HCT116 (cell line): ENCODE measurements around the gene DEPDC5. TPM values are rescaled to one million over a fixed set of nuclear protein-coding genes. Genes with fewer than 3 reads are reported as not detected.
A peak's percentile ranks its signal among the peaks of the same experiment; 100 is the strongest.

Experiments used
- ATAC-seq: fragments of 200-7000 bp; cut with Tn5 transposase; 2 replicates; pipeline ENCODE4 v1.9.1; 2020; ENCODE audit warnings: mild to moderate bottlenecking, moderate library complexity
- BruUV-seq: library from RNA; stranded (reverse); fragments of 400-500 nt; replicated peaks from 2 replicates; lab custom pipeline; 2021; lab: Mats Ljungman, UMichigan
- CTCF ChIA-PET: fragments of 300-600 bp; sonication (Branson Sonifier 250); formaldehyde crosslinking; loops from one replicate; lab custom pipeline; 2021; ENCODE audit warnings: antibody characterized with exemption; lab: Charles Lee
- POLR2A ChIA-PET: fragments of 300-600, 350-600 bp; sonication (Branson Sonifier 250); formaldehyde crosslinking; loops from one replicate; lab custom pipeline; 2021; ENCODE audit warnings: antibody characterized with exemption; lab: Charles Lee
- RAD21 ChIA-PET, 2 experiments: fragments of 300-600 bp; sonication (Branson Sonifier 250); formaldehyde crosslinking; loops; one replicate each; lab custom pipeline; 2023; ENCODE audit warnings: low total read pairs in 2 of 2; ENCODE audit not compliant: uncharacterized antibody in 2 of 2, unreplicated experiment in 2 of 2, low non-redundant PET in 1 of 2; lab: Charles Lee
- DNase-seq: peaks from one replicate; pipeline ENCODE4 v3.0.0-alpha.2; 2010; ENCODE audit warnings: low read depth, low spot score
- H2AFZ ChIP-seq: fragments of 200-600 bp; shearing (Covaris generic), sonication (generic); 2 replicates; pipeline ENCODE4 v1.6.1; 2017; ENCODE audit warnings: low read depth, mixed run types, mixed read lengths, antibody characterized with exemption, low read length; ENCODE audit not compliant: poor library complexity, severe bottlenecking
- H3K27ac ChIP-seq: 2 replicates; pipeline ENCODE4 v1.5.1; 2012; ENCODE audit warnings: low read depth, low read length
- H3K27me3 ChIP-seq: fragments of 200-600 bp; sonication (generic); 2 replicates; pipeline ENCODE4 v1.6.1; 2016; ENCODE audit warnings: mixed run types, low read length, mixed read lengths; ENCODE audit not compliant: insufficient read depth
- H3K36me3 ChIP-seq, 2 experiments: fragments of 200-500 bp in 1 of 2; fragments of 200-600 bp in 1 of 2; sonication (Bioruptor generic) in 1 of 2; sonication (generic) in 1 of 2; 2 replicates each; pipeline versions ENCODE4 v1.5.1 to v1.6.1; 2014 to 2016; ENCODE audit warnings: low read length in 2 of 2, inconsistent platforms in 1 of 2, mixed read lengths in 1 of 2, mixed run types in 1 of 2; ENCODE audit not compliant: insufficient read depth in 2 of 2, control insufficient read depth in 1 of 2
- H3K4me1 ChIP-seq, 2 experiments: fragments of 200-600 bp in 1 of 2; sonication (generic) in 1 of 2; 2 replicates each; pipeline versions ENCODE4 v1.5.1 to v1.6.1; 2012 to 2017; ENCODE audit warnings: low read length in 2 of 2, inconsistent platforms in 1 of 2, mild to moderate bottlenecking in 1 of 2, mixed read lengths in 1 of 2, mixed run types in 1 of 2, moderate library complexity in 1 of 2; ENCODE audit not compliant: insufficient read depth in 2 of 2, control insufficient read depth in 1 of 2
- H3K4me2 ChIP-seq: fragments of 200-600 bp; sonication (generic); 2 replicates; pipeline ENCODE4 v1.6.1; 2017; ENCODE audit warnings: mixed run types, low read length, mixed read lengths
- H3K4me3 ChIP-seq, 2 experiments: fragments of 200-600 bp in 1 of 2; sonication (generic) in 1 of 2; replicated peaks in 1 of 2; 2 replicates each; pipeline ENCODE4 v1.5.1; 2011 to 2016; ENCODE audit warnings: low read length in 2 of 2, control low read depth in 1 of 2, low read depth in 1 of 2, mild to moderate bottlenecking in 1 of 2, mixed read lengths in 1 of 2, mixed run types in 1 of 2
- H3K79me2 ChIP-seq: fragments of 200-600 bp; sonication (generic); 2 replicates; pipeline ENCODE4 v1.6.1; 2017; ENCODE audit warnings: mild to moderate bottlenecking, mixed run types, low read length, moderate library complexity, mixed read lengths; ENCODE audit not compliant: insufficient read depth
- H3K9ac ChIP-seq: fragments of 200-600 bp; sonication (generic); 2 replicates; pipeline ENCODE4 v1.6.1; 2016; ENCODE audit warnings: low read length, mixed read lengths
- H3K9me2 ChIP-seq: fragments of 200-600 bp; sonication (generic), shearing (Covaris generic); 2 replicates; pipeline ENCODE4 v1.6.1; 2017; ENCODE audit warnings: mixed run types, mild to moderate bottlenecking, moderate library complexity; ENCODE audit not compliant: insufficient read depth
- H3K9me3 ChIP-seq, 2 experiments: fragments of 200-500 bp in 1 of 2; fragments of 200-600 bp in 1 of 2; sonication (Bioruptor generic) in 1 of 2; sonication (generic) in 1 of 2; 2 replicates each; pipeline ENCODE4 v1.6.1; 2014 to 2017; ENCODE audit warnings: low read length in 2 of 2, mixed read lengths in 2 of 2, inconsistent platforms in 1 of 2, low read depth in 1 of 2, mild to moderate bottlenecking in 1 of 2, mixed run types in 1 of 2, moderate library complexity in 1 of 2; ENCODE audit not compliant: control insufficient read depth in 1 of 2, insufficient read depth in 1 of 2
- H4K20me1 ChIP-seq: fragments of 200-600 bp; sonication (generic), shearing (Covaris generic); 2 replicates; pipeline ENCODE4 v1.6.1; 2017; ENCODE audit warnings: mixed run types, mild to moderate bottlenecking, moderate library complexity; ENCODE audit not compliant: insufficient read depth
- ATF3 ChIP-seq: IDR thresholded peaks from 2 replicates; pipeline ENCODE4 v1.6.1; 2012
- ELF1 ChIP-seq: IDR thresholded peaks from 2 replicates; pipeline ENCODE4 v1.6.1; 2012; ENCODE audit warnings: low read depth, borderline replicate concordance
- JUND ChIP-seq: IDR thresholded peaks from 2 replicates; pipeline ENCODE4 v1.6.1; 2012
- POLR2A ChIP-seq: IDR thresholded peaks from 2 replicates; pipeline ENCODE4 v1.7.0; 2011; ENCODE audit warnings: borderline replicate concordance; ENCODE audit not compliant: insufficient read depth, insufficient read length; ENCODE audit errors: extremely low read depth
- SP1 ChIP-seq: IDR thresholded peaks from 2 replicates; pipeline ENCODE4 v1.6.1; 2012; ENCODE audit warnings: low read depth
- SRF ChIP-seq: IDR thresholded peaks from 2 replicates; pipeline ENCODE4 v1.6.1; 2012; ENCODE audit warnings: low read depth
- ZFX ChIP-seq: fragments of 450-650 bp; IDR thresholded peaks from 2 replicates; pipeline ENCODE4 v1.6.1; 2017
- ZNF274 ChIP-seq: fragments of 200-500 bp; sonication (Bioruptor generic); IDR thresholded peaks from 2 replicates; pipeline ENCODE4 v1.6.1; 2014; ENCODE audit warnings: mild to moderate bottlenecking, low read depth, low read length, inconsistent platforms
- intact Hi-C: fragments of 100-400 bp; cut with micrococcal nuclease; formaldehyde crosslinking; loops from 2 replicates; pipeline ENCODE4 v1.10.0; 2022
- total RNA-seq: library from RNA; stranded (reverse); gene quantifications from one replicate; pipeline ENCODE4 v1.2.1, GENCODE V29; 2021; ENCODE audit not compliant: unreplicated experiment
- TF ChIP-seq, protein P1 (sequence below): IDR thresholded peaks from 2 replicates; pipeline ENCODE4 v1.6.1; 2012; ENCODE audit warnings: low read depth

DEPDC5 gene
- total RNA-seq, 1 experiment from 2014 or later: 35.0 TPM

GRCh38 chr22:31945971-31946680 is 192.3 kb downstream of the DEPDC5 start:
- Histone ChIP-seq H3K4me2 (peak overlapping the region; percentile 90), H3K27ac (peak overlapping the region; percentile 98), H3K9me2 (no peaks in the 10 kb centered on the region), H3K9me3 (no peaks in the 10 kb centered on the region), H3K27me3 (no peaks in the 10 kb centered on the region), H3K4me1 (peaks cover 22 to 40% of the 10 kb centered on the region in 2 experiments), H3K9ac (peak overlapping the region; percentile 90), H3K4me3 (peak overlapping the region; percentile 78 to 87), H2AFZ (no peak overlapping the region), H4K20me1 (peaks cover 11% of the 10 kb centered on the region; the same call in 1 of the 2 replicates), H3K79me2 (peaks cover 67% of the 10 kb centered on the region), H3K36me3 (peaks cover 23 to 39% of the 10 kb centered on the region in 2 experiments; a peak in 3 of 4 replicates)
- BruUV-seq: no TSS peak
- intact Hi-C loops: loop anchor here (5.0 to 10.0 kb wide), 2 partner anchors 121 to 194 kb away; partner anchors contain the start of genes DEPDC5 and PRR14L
- RAD21 ChIA-PET: interaction anchor here in 1 of 2 experiments (0.6 kb wide), 1 partner anchor 190 kb away, joined by 4 read pairs; no protein-coding TSS in a partner anchor
- POLR2A ChIA-PET: interaction anchor here (1.0 kb wide), 1 partner anchor 284 kb away, joined by 3 read pairs; no protein-coding TSS in a partner anchor
- no peak for DNase-seq
- TF ChIP-seq ZFX (no peak), SRF (no peak), ATF3 (no peak), ELF1 (no peak), POLR2A (no peak), JUND (no peak), ZNF274 (no peak), SP1 (no peak)
- TF ChIP-seq, protein P1, sequence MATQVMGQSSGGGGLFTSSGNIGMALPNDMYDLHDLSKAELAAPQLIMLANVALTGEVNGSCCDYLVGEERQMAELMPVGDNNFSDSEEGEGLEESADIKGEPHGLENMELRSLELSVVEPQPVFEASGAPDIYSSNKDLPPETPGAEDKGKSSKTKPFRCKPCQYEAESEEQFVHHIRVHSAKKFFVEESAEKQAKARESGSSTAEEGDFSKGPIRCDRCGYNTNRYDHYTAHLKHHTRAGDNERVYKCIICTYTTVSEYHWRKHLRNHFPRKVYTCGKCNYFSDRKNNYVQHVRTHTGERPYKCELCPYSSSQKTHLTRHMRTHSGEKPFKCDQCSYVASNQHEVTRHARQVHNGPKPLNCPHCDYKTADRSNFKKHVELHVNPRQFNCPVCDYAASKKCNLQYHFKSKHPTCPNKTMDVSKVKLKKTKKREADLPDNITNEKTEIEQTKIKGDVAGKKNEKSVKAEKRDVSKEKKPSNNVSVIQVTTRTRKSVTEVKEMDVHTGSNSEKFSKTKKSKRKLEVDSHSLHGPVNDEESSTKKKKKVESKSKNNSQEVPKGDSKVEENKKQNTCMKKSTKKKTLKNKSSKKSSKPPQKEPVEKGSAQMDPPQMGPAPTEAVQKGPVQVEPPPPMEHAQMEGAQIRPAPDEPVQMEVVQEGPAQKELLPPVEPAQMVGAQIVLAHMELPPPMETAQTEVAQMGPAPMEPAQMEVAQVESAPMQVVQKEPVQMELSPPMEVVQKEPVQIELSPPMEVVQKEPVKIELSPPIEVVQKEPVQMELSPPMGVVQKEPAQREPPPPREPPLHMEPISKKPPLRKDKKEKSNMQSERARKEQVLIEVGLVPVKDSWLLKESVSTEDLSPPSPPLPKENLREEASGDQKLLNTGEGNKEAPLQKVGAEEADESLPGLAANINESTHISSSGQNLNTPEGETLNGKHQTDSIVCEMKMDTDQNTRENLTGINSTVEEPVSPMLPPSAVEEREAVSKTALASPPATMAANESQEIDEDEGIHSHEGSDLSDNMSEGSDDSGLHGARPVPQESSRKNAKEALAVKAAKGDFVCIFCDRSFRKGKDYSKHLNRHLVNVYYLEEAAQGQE: no peak
- CTCF ChIA-PET: interaction anchor here (1.3 to 1.6 kb wide), 2 partner anchors 281 to 494 kb away, joined by 3 to 6 read pairs; no protein-coding TSS in a partner anchor
- no peak for ATAC-seq
